Measurements from ENCODE around the gene HOXC4.
"Not testable (repeated sequence)": the region's sequence is repeated elsewhere in the genome, so short reads cannot be mapped to it uniquely, and the experiment has no call there.

DNA sequence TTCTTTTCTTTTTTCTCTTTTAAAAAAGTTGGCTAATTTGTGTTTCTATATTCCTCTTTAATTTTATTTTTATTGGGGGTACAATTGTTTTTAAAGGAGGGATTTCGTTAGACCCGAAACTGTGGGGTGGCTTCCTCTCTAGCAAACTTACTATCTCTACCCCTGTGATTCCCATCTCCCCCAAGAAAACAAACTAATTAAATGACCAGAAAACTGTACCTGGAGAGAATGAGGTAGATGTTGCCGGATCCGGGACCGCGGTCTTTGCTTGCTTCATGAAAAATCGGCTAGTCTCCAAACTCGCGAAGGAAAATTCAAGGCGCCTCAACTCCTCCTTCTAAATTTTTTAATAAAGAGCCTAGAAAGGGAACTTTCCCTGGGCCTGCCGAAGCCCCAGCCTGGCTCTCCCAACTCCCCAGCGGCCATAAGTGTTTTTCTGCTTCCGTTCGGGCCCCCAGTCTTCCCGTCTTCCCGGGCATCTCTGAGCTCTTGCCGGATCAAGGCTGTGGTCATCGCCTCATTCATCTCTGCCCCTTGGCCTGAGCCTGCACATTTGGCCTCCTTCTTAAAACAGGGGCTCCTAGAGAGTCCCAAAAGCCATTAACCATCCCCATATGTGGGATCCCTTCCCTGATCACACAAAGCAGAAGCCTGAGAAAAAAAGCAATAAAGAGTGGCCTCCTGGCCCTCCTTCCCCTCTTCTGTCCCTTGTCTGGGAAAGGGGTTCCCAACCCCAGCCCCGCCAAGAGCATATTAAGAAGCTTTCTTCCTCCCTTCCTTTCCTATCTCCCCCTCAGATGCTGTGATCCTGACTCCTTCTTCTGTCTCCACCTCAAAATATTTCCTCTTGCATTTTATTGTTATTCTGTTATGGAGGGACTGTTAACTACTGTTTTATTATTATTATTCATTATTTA is 26.6 kb downstream of the HOXC4 start:
- TF ChIP-seq, protein P1, sequence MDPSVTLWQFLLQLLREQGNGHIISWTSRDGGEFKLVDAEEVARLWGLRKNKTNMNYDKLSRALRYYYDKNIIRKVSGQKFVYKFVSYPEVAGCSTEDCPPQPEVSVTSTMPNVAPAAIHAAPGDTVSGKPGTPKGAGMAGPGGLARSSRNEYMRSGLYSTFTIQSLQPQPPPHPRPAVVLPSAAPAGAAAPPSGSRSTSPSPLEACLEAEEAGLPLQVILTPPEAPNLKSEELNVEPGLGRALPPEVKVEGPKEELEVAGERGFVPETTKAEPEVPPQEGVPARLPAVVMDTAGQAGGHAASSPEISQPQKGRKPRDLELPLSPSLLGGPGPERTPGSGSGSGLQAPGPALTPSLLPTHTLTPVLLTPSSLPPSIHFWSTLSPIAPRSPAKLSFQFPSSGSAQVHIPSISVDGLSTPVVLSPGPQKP (IDR thresholded peaks at IDR 0.05; ENCODE audit: borderline replicate concordance, low read depth, low read length) = not testable (repeated sequence)
- TF ChIP-seq, protein P2, sequence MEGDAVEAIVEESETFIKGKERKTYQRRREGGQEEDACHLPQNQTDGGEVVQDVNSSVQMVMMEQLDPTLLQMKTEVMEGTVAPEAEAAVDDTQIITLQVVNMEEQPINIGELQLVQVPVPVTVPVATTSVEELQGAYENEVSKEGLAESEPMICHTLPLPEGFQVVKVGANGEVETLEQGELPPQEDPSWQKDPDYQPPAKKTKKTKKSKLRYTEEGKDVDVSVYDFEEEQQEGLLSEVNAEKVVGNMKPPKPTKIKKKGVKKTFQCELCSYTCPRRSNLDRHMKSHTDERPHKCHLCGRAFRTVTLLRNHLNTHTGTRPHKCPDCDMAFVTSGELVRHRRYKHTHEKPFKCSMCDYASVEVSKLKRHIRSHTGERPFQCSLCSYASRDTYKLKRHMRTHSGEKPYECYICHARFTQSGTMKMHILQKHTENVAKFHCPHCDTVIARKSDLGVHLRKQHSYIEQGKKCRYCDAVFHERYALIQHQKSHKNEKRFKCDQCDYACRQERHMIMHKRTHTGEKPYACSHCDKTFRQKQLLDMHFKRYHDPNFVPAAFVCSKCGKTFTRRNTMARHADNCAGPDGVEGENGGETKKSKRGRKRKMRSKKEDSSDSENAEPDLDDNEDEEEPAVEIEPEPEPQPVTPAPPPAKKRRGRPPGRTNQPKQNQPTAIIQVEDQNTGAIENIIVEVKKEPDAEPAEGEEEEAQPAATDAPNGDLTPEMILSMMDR (conservative IDR thresholded peaks at IDR 0.05; ENCODE audit: low read depth, low read length) = not testable (repeated sequence)
